GM21723 (cell line): ENCODE data around the gene FGF8.

ENCODE experiments used
- ATAC-seq: cut with Tn5 transposase; IDR thresholded peaks from one replicate; pipeline ENCODE4 v1.9.1; 2021; ENCODE audit warnings: mild to moderate bottlenecking, moderate library complexity; ENCODE audit not compliant: unreplicated experiment

The FGF8 gene

DNA sequence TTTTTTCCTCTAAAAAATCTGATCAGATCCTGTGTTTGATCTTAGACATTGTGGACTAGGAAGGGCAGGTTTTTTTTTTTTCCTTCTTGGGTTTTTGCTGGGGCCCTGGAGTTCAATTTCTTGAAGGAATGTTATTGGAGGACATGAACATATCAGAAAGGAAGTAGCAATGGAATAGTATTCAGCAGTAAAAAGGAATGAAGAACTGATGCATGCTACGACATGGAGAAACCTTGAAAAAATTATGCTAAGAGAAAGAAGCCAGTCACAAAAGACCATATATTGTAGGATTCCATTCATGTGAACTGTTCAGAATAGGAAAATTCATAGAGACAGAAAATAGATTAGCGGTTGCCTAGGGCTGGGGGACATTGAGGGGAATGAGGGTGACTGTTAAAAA lies 34.0 kb downstream of the FGF8 start:
- ATAC-seq = no peak

DNA sequence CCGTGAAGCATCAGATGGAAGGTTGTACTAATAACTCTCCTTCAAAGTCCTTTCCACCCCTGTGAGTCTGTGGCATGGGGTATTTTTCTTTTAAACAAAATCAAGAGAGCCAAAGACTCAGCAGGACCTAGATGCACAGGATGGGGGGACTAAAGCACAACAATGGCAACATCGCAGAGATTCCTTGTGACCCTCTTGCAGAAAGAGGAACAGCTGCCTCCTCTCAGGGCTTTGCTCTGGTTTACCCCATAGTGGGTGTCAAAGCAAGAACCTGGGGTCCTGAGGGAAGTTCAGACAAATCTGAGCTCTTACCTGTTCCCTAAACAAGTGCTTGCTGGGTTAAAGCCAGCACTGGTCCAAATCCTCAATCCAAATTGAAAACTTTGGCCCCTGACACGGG lies 39.2 kb downstream of the FGF8 start:
- ATAC-seq = no peak

DNA sequence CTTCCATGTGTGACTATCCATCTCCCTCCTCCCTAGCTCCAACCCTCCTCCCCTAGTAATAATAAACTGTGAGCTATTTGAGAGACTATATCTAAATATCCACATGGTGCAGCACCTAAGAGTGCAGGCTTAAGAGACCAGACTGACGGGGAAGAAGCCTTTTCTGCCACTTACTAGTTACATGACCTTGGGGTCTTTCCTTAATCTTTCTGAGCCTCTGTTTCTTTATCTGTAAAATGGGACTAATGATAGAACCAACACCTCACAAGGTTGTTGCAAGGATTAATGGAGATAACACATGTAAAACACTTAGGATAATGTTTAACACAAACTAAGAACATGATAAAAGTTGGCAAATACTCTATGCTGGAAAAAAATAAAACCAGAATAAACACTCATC lies 43.8 kb downstream of the FGF8 start:
- no peak for ATAC-seq

DNA sequence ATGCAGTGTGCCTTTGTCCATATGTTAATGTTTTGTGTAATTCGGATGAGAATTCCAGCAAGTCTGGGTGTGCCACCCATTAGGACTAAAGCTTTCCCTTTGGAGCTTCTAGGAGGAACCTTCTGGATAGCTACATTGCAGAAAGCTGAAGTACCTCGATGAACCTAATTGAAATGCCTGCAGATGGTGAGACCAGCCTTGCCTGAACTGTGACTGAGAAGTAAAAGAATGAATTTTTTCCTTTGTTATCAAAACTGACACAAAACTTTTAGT lies 49.9 kb downstream of the FGF8 start:
- no peak for ATAC-seq

DNA sequence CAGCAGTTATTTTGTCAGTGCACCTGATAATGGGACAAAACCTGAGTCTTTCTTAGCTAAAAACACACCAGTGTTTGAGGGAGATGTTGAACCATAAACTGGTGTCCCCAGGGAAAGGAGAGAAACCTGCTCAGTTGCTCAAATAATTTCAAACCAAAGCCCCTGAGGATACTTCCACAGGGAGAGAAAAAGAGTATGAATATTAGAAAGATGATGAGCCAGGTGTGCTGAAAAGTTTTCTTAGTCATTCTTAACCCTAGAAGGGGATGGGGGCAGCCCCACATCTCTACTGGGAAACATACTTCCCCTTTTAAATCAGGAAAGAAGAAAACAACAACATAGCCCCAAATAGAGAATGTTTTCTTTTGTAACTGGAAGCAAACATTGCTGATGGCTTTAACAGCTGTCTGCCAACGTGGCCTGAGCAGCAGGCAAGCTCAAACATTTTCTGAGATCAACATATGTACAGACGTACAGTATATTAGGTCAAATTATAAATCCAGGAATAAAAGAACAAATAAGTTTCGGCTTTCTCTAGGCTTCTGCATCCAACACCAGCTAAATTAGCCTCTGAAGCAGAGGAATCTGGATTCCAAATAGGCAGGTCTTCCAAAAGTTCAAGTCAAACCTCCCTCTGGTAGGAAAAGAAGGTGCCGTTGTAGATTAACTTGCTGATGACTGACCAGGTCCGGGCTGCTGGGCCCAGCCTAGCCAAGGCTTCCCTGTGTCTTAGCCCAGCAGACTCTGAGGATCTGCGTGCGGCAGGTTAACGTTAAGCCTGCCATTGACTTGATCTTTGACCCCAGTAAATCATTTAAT lies 50.4 kb downstream of the FGF8 start:
- peak; percentile 49 for ATAC-seq

DNA sequence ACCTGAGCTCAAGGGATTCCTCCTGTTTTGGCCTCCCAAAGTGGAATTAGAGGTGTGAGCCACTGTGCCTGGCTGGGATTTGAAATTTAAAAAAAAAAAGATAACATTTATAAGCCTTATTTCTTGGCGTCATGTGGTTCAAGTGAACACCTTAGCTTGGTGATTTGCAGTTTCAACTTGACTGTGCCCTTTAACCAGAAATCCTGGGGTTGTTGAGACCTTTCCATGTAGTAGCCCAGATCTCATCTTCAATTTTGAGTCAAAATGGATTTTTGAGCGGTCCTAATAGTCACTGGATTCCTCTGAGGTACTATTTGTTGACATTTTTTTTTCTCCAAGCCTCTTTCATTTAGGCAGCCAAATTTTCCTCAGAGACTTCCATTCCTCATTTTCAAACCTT lies 51.5 kb downstream of the FGF8 start:
- ATAC-seq = no peak

DNA sequence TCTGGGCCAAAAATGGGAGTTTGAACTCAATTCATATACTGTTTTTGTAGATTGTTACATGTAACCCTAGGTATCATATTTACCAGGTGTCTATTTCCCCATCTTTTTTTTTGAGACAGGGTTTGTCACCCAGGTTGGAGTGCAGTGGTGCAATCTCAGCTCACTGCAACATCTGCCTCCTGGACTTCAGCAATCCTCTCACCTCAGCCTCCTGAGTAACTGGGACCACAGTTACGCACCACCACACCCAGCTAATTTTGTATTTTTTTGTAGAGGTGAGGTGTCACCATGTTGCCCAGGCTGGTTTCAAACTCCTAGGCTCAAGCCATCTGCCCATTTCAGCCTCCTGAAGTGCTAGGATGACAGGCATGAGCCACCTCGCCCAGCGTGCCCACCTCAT lies 52.7 kb downstream of the FGF8 start:
- ATAC-seq = no peak

DNA sequence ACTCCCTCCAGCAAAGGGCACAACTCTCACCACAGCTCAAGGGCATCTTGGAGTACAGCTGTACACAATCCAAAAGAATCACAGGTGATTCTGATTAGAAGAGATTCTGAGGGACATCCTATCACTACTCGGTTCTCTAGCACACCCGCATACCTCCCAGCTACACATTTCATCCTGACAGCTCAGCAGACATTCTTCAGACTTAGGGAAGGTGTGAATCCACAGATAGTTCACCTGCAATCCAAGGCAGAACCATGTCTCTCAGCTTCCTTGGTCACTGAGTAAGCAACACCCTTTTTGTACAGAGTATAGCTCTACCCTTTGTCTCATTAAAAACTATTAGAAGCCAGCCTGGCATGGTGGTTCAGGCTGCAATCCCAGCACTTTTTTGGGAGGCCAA lies 54.1 kb downstream of the FGF8 start:
- ATAC-seq = no peak

DNA sequence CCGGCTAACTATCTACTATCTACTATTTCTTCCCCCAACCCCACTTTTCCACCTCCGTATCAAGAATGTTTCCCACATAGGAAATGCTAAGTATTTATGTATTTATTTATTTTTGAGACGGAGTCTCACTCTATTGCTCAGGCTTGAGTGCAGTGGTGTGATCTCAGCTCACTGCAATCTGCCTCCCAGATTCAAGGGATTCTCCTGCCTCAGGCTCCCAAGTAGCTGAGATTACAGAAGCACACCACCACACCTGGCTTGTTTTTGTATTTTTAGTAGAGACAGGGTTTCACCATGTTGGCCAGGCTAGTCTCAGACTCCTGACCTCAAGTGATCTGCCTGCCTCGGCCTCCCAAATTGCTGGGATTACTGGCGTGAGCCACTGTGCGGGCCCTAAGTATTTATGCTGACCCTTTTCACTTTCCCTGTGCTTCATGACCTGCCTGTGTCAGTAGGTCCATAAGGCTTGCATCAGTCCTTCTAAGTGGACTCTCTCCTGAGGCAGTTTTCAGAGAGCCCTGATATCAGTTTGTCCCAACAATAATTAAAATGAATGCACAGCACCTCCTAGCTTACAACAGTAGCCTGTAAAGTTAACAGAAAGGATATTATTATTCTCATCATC lies 55.2 kb downstream of the FGF8 start:
- no peak for ATAC-seq
